SH-SY5Y (cell line): ENCODE results near the gene PNPLA5.

Source experiments
- GATA2 ChIP-seq: IDR thresholded peaks from 2 replicates; pipeline ENCODE4 v1.6.1; 2011; ENCODE audit warnings: mild to moderate bottlenecking, low read depth, low read length
- GATA3 ChIP-seq: IDR thresholded peaks from 2 replicates; pipeline ENCODE4 v1.6.1; 2011; ENCODE audit warnings: low read depth, mild to moderate bottlenecking, low read length, moderate library complexity

Gene PNPLA5, protein sequence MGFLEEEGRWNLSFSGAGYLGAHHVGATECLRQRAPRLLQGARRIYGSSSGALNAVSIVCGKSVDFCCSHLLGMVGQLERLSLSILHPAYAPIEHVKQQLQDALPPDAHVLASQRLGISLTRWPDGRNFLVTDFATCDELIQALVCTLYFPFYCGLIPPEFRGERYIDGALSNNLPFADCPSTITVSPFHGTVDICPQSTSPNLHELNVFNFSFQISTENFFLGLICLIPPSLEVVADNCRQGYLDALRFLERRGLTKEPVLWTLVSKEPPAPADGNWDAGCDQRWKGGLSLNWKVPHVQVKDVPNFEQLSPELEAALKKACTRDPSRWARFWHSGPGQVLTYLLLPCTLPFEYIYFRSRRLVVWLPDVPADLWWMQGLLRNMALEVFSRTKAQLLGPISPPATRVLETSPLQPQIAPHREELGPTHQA

GRCh38 chr22:43891360-43892182 is at the start of gene PNPLA5:
PNPLA5 (minus strand) TSS chr22:43892013; CDS start chr22:43891880, 133 bp downstream.
- TF ChIP-seq GATA2: no peak
- TF ChIP-seq GATA3: no peak

GRCh38 chr22:43941449-43941848 is 49.6 kb upstream of the PNPLA5 start:
- TF ChIP-seq GATA3 (no peak), GATA2 (no peak)

DNA sequence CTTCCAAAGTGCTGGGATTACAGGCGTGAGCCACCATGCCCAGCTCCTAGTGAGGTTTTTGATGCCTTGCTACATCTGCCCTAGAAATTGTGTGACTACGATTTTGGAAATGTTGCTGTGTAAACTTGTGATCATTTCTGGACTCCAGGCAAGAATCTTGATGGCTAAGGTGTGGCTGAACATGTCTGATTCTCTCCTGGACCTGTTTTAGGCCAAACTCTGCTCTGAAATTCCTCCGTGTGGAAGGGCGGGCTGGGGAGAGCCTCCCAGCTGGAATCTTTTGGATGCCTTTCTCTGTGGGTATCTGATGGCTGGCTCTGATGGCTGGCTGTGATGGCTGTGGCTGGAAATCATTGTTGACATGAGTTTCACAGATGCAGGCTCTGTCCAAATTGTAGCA is 40.0 kb upstream of the PNPLA5 start:
- TF ChIP-seq GATA2: no peak

GRCh38 chr22:43928908-43929307 is 37.1 kb upstream of the PNPLA5 start:
- peak; percentile 69 for TF ChIP-seq GATA2
- no peak for TF ChIP-seq GATA3

DNA sequence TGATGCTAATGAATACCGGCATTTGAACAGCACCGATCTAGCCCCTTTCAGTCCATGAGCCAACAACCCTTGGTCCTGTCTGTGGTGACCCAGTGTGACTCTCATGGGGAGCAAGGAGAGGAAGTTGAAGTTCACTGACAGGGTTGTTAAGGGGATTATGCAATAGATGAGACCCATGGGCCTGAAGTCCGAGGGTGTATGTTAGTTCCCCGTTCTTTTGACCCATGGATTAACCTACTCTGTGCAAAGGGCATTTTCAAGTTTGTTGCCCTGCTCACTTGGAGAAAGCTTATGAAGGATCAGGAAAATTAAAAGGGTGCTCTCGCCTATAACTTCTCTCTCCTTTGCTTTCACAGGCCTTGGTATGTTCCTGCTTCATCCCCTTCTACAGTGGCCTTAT is 36.7 kb upstream of the PNPLA5 start:
- TF ChIP-seq GATA2 (no peak), GATA3 (no peak)

- TF ChIP-seq GATA2 (no peak), GATA3 (no peak)
These were observed 34.5 kb upstream of the PNPLA5 start for GRCh38 chr22:43926349-43926710.

GRCh38 chr22:43925433-43926348 is 33.9 kb upstream of the PNPLA5 start:
- peak; percentile 49; the same call in 1 of the 2 replicates for TF ChIP-seq GATA2
- no peak for TF ChIP-seq GATA3

- no peak for TF ChIP-seq GATA3
- TF ChIP-seq GATA2: no peak
These were observed 33.1 kb upstream of the PNPLA5 start for GRCh38 chr22:43924877-43925276.

- no peak for TF ChIP-seq GATA3
- no peak for TF ChIP-seq GATA2
These were observed 32.0 kb upstream of the PNPLA5 start, which contains the start of gene PNPLA3 for GRCh38 chr22:43923631-43924464. PNPLA3 (plus strand) TSS chr22:43923805; CDS start chr22:43923912, 107 bp downstream.

DNA sequence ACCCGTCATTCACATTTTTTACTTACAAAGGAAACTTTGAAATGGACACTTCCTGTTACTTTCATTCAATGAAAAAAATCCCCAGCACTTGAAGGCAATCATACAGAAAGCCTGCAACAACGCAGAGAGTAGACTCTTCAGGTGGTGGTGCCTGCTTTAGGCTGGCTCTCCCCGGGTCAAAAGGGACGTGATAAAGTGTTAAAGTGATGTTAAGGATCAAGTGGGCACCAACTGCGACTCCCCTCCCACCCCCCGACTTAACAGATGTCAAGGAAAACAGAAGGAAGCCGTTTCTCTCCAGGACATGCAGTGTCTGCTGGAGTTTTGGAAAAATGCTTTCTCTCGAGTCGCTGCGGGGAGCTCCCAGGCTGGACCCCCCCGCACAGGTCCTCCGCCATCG is 31.4 kb upstream of the PNPLA5 start:
- TF ChIP-seq GATA3: no peak
- no peak for TF ChIP-seq GATA2

- TF ChIP-seq GATA2: no peak
- TF ChIP-seq GATA3: no peak
These were observed 30.3 kb upstream of the PNPLA5 start for GRCh38 chr22:43922123-43922522.

GRCh38 chr22:43921370-43921769 is 29.6 kb upstream of the PNPLA5 start:
- TF ChIP-seq GATA2 (no peak), GATA3 (no peak)
